Endothelial cell of umbilical vein (primary cell): ENCODE results near the gene TMEM135. TPM values are rescaled to one million over a fixed set of nuclear protein-coding genes. Genes with fewer than 3 reads are reported as not detected.

Source experiments
- BruUV-seq: library from RNA; stranded (reverse); fragments of 400-500 nt; replicated peaks from 2 replicates; lab custom pipeline; 2021; lab: Mats Ljungman, UMichigan
- CTCF ChIA-PET: fragments of 300-600, 350-600 bp; sonication (Branson Sonifier 250); formaldehyde crosslinking; loops from one replicate; lab custom pipeline; 2021; ENCODE audit warnings: antibody characterized with exemption, inconsistent platforms; lab: Charles Lee
- POLR2A ChIA-PET: fragments of 300-600, 350-600 bp; sonication (Branson Sonifier 250); formaldehyde crosslinking; loops from one replicate; lab custom pipeline; 2021; ENCODE audit warnings: antibody characterized with exemption, inconsistent platforms; lab: Charles Lee
- DNase-seq: peaks from one replicate; pipeline ENCODE4 v3.0.0-alpha.2; 2011; ENCODE audit warnings: low read depth, low spot score
- FAIRE-seq: peaks from 2 replicates; lab custom pipeline; 2011; peaks lifted over from hg19 to GRCh38; lab: Jason Lieb, UNC
- H2AFZ ChIP-seq: 2 replicates; pipeline ENCODE4 v1.6.0; 2012; ENCODE audit warnings: low read depth, low read length, control low read depth, inconsistent platforms
- H3K27ac ChIP-seq: 2 replicates; pipeline ENCODE4 v1.5.1; 2011; ENCODE audit warnings: low read depth, mild to moderate bottlenecking, control low read depth, low read length, moderate library complexity; ENCODE audit not compliant: insufficient read depth
- H3K27me3 ChIP-seq, 2 experiments: 2 replicates each; pipeline versions ENCODE4 v1.6.0 to v1.6.1; 2011; ENCODE audit warnings: low read length in 2 of 2, mixed read lengths in 1 of 2; ENCODE audit not compliant: control insufficient read depth in 2 of 2, insufficient read depth in 2 of 2
- H3K36me3 ChIP-seq, 2 experiments: 2 replicates in 1 of 2; 3 replicates in 1 of 2; pipeline ENCODE4 v1.5.1; 2011; ENCODE audit warnings: low read length in 2 of 2, mild to moderate bottlenecking in 1 of 2, moderate library complexity in 1 of 2; ENCODE audit not compliant: control insufficient read depth in 2 of 2, insufficient read depth in 2 of 2; ENCODE audit errors: extremely low read depth in 1 of 2
- H3K4me1 ChIP-seq: 3 replicates; pipeline ENCODE4 v1.5.1; 2011; ENCODE audit warnings: mild to moderate bottlenecking, low read length; ENCODE audit not compliant: control insufficient read depth, insufficient read depth; ENCODE audit errors: extremely low read depth
- H3K4me2 ChIP-seq: 2 replicates; pipeline ENCODE4 v1.6.1; 2011; ENCODE audit warnings: low read length, control low read depth, mixed read lengths; ENCODE audit not compliant: insufficient read depth
- H3K4me3 ChIP-seq, 3 experiments: fragments of 200-600 bp in 1 of 3; sonication (generic), shearing (Covaris generic) in 1 of 3; replicated peaks in 1 of 3; 2 replicates each; pipeline ENCODE4 v1.5.1; 2011 to 2016; ENCODE audit warnings: control low read depth in 3 of 3, low read length in 3 of 3, mild to moderate bottlenecking in 2 of 3, inconsistent platforms in 1 of 3, low read depth in 1 of 3, moderate library complexity in 1 of 3; ENCODE audit not compliant: insufficient read depth in 1 of 3
- H3K79me2 ChIP-seq: 2 replicates; pipeline ENCODE4 v1.6.0; 2012; ENCODE audit warnings: low read length, inconsistent platforms; ENCODE audit not compliant: control insufficient read depth, insufficient read depth
- H3K9ac ChIP-seq: replicated peaks from 2 replicates; pipeline ENCODE3; 2011; ENCODE audit warnings: low read length, control low read depth; ENCODE audit not compliant: insufficient read depth; ENCODE audit errors: extremely low read depth
- H3K9me1 ChIP-seq: replicated peaks from 3 replicates; pipeline ENCODE4 v1.6.0; 2011; ENCODE audit warnings: mild to moderate bottlenecking, low read length; ENCODE audit not compliant: control insufficient read depth, insufficient read depth; ENCODE audit errors: extremely low read depth
- H3K9me3 ChIP-seq: replicated peaks from 2 replicates; pipeline ENCODE4 v1.5.1; 2012; ENCODE audit warnings: low read length, inconsistent platforms; ENCODE audit not compliant: control insufficient read depth, insufficient read depth
- H4K20me1 ChIP-seq: replicated peaks from 2 replicates; pipeline ENCODE3; 2011; ENCODE audit warnings: mild to moderate bottlenecking, low read length; ENCODE audit not compliant: control insufficient read depth, insufficient read depth; ENCODE audit errors: extremely low read depth
- CTCF ChIP-seq, 2 donors: IDR thresholded peaks; 1 replicate in 1 of 2; 2 replicates in 1 of 2; pipeline ENCODE4 v1.5.1; 2011; ENCODE audit warnings: low read length in 2 of 2, mild to moderate bottlenecking in 2 of 2, moderate library complexity in 2 of 2, control low read depth in 1 of 2, inconsistent platforms in 1 of 2, low read depth in 1 of 2; ENCODE audit not compliant: insufficient read depth in 1 of 2; ENCODE audit errors: extremely low read depth in 1 of 2
- EZH2 ChIP-seq: IDR thresholded peaks from 2 replicates; pipeline ENCODE4 v1.6.1; 2012; ENCODE audit warnings: borderline replicate concordance, low read depth, mild to moderate bottlenecking, moderate library complexity, low read length, inconsistent platforms; ENCODE audit not compliant: severe bottlenecking
- FOS ChIP-seq: IDR thresholded peaks from 2 replicates; pipeline ENCODE4 v1.6.1; 2011; ENCODE audit warnings: mild to moderate bottlenecking, low read length, moderate library complexity, borderline replicate concordance; ENCODE audit not compliant: insufficient read depth
- GATA2 ChIP-seq: IDR thresholded peaks from 2 replicates; pipeline ENCODE4 v1.7.0; 2011; ENCODE audit warnings: low read depth, mild to moderate bottlenecking, moderate library complexity, mixed read lengths, low read length; ENCODE audit not compliant: insufficient read length, insufficient read depth
- JUN ChIP-seq: IDR thresholded peaks from 2 replicates; pipeline ENCODE4 v1.6.1; 2011; ENCODE audit warnings: borderline replicate concordance, low read depth; ENCODE audit not compliant: insufficient read length, insufficient read depth
- MAX ChIP-seq: IDR thresholded peaks from 2 replicates; pipeline ENCODE4 v1.6.1; 2011; ENCODE audit not compliant: insufficient read depth, insufficient read length
- MYC ChIP-seq: IDR thresholded peaks from one replicate; pipeline ENCODE4 v1.6.1; 2011; ENCODE audit warnings: mild to moderate bottlenecking, low read depth, low read length
- POLR2A ChIP-seq: IDR thresholded peaks from 2 replicates; pipeline ENCODE4 v1.6.1; 2012; ENCODE audit warnings: low read depth, mild to moderate bottlenecking, control low read depth, low read length
- POLR2AphosphoS5 ChIP-seq: IDR thresholded peaks from 2 replicates; pipeline ENCODE4 v1.6.1; 2012; ENCODE audit warnings: low read depth, mild to moderate bottlenecking, control low read depth, low read length, moderate library complexity; ENCODE audit not compliant: insufficient read depth
- dilution Hi-C: fragments of 300-500 bp; cut with MboI; formaldehyde crosslinking; loops from one replicate; pipeline ENCODE4 v1.15.0; 2019; ENCODE audit warnings: low sequenced_read_pairs; ENCODE audit not compliant: extremely low pct_ligation_motif_present
- intact Hi-C: fragments of 100-400 bp; cut with micrococcal nuclease; formaldehyde crosslinking; loops from one replicate; pipeline ENCODE4 v1.10.0; 2022
- polyA plus RNA-seq, 4 experiments: library from polyadenylated mRNA; depleted of rRNA in 3 of 4; stranded (reverse) in 3 of 4; unstranded in 1 of 4; fragments of >200 nt; gene quantifications; 2 replicates each; pipeline versions ENCODE4 v1.2.1 to v1.2.3, GENCODE V29; 2011 to 2012; ENCODE audit warnings: missing spikeins in 1 of 4
- total RNA-seq: library from RNA; stranded (reverse); gene quantifications from 2 replicates; pipeline ENCODE4 v1.2.3, GENCODE V29; 2021

The TMEM135 gene
- total and polyA plus RNA-seq, 2 donors (not counting 3 experiments of a cell fraction or from before 2014, with no cell fraction given), result 12.3 to 33.2 TPM

DNA sequence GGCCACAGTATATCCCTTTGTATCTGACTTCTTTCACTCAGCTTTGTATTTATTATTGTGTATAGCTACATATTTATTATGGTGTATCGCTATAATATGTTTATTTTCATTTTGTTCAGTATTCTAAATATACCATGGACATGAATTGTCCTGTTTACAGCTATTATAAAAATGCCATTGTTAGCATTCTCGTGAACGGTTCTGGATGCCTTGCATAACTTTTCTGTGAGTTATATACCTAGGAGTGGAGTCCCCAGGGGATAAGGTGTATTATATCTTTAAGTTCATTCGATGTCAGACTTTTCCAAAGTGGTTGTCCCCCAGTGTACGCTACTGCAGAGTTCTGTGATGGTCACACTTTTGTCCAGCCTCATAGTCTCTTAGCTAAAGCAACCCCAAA is 301.7 kb downstream of the TMEM135 start:
- no peak for DNase-seq
- POLR2A ChIA-PET, result no interaction called here
- Histone ChIP-seq H3K4me3 (no peak overlapping the region), H4K20me1 (no peaks in the 10 kb centered on the region), H3K79me2 (no peaks in the 10 kb centered on the region), H3K9me1 (no peaks in the 10 kb centered on the region), H3K27ac (no peak overlapping the region), H3K9ac (no peak overlapping the region), H3K27me3 (no peaks in the 10 kb centered on the region), H3K9me3 (no peaks in the 10 kb centered on the region), H3K4me1 (no peaks in the 10 kb centered on the region), H3K36me3 (no peaks in the 10 kb centered on the region), H2AFZ (no peak overlapping the region), H3K4me2 (no peak overlapping the region)
- CTCF ChIA-PET, result interaction anchor here (1.5 kb wide), 1 partner anchor 82 kb away, joined by 5 read pairs; no protein-coding TSS in a partner anchor
- TF ChIP-seq POLR2AphosphoS5 (no peak), MAX (no peak), MYC (no peak), CTCF (IDR thresholded peaks at IDR 0.05; ENCODE audit: extremely low read depth in 1 of 2, insufficient read depth in 1 of 2, low read depth in 1 of 2, low read length in 2 of 2) (no peak), GATA2 (no peak), JUN (no peak), EZH2 (no peak), FOS (no peak), POLR2A (no peak)
- dilution Hi-C loops (no loop called here), intact Hi-C loops (no loop called here)
- no TSS peak for BruUV-seq
- no peak for FAIRE-seq
